Ishikawa (cell line): ENCODE results near the gene EVC2.

Experiments
- EP300 ChIP-seq: IDR thresholded peaks from 2 replicates; pipeline ENCODE4 v1.6.1; 2012; ENCODE audit warnings: borderline replicate concordance
- TAF1 ChIP-seq: IDR thresholded peaks from 2 replicates; pipeline ENCODE4 v1.6.1; 2012; ENCODE audit warnings: low read depth, mild to moderate bottlenecking
- USF1 ChIP-seq: IDR thresholded peaks from 2 replicates; pipeline ENCODE4 v1.6.1; 2012
- ZBTB7A ChIP-seq: IDR thresholded peaks from 2 replicates; pipeline ENCODE4 v1.6.1; 2012; ENCODE audit warnings: low read depth

DNA sequence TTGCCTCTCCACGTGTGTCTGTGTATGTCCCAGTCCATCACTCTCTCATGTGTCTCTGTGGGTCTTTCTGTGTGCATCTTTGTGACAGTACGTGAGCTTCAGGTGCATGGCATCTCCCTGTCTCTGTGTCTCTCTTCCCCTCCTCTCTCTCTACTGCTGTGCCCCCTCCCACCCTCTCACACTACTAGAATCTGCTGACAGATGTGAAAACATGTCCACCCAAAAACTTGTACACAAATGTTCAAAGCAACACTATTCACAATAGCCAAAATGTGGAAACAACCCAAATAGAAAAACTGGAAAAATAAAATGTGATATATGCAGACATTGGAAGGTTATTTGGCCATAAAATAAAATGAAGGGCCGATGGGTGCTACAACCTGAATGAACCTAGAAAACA, 12.6 kb upstream of the EVC2 start:
- TF ChIP-seq TAF1 (no peak), USF1 (no peak), ZBTB7A (no peak), EP300 (no peak)
